HG02885 (cell line): ENCODE results near the gene POPDC2.
"Not testable (repeated sequence)": the region's sequence is repeated elsewhere in the genome, so short reads cannot be mapped to it uniquely, and the experiment has no call there.

Experiments used
- ATAC-seq: cut with Tn5 transposase; IDR thresholded peaks from one replicate; pipeline ENCODE4 v1.9.1; 2021; ENCODE audit warnings: mild to moderate bottlenecking; ENCODE audit not compliant: unreplicated experiment, poor library complexity

Gene POPDC2, protein sequence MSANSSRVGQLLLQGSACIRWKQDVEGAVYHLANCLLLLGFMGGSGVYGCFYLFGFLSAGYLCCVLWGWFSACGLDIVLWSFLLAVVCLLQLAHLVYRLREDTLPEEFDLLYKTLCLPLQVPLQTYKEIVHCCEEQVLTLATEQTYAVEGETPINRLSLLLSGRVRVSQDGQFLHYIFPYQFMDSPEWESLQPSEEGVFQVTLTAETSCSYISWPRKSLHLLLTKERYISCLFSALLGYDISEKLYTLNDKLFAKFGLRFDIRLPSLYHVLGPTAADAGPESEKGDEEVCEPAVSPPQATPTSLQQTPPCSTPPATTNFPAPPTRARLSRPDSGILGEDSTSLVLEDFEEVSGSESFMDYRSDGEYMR

DNA sequence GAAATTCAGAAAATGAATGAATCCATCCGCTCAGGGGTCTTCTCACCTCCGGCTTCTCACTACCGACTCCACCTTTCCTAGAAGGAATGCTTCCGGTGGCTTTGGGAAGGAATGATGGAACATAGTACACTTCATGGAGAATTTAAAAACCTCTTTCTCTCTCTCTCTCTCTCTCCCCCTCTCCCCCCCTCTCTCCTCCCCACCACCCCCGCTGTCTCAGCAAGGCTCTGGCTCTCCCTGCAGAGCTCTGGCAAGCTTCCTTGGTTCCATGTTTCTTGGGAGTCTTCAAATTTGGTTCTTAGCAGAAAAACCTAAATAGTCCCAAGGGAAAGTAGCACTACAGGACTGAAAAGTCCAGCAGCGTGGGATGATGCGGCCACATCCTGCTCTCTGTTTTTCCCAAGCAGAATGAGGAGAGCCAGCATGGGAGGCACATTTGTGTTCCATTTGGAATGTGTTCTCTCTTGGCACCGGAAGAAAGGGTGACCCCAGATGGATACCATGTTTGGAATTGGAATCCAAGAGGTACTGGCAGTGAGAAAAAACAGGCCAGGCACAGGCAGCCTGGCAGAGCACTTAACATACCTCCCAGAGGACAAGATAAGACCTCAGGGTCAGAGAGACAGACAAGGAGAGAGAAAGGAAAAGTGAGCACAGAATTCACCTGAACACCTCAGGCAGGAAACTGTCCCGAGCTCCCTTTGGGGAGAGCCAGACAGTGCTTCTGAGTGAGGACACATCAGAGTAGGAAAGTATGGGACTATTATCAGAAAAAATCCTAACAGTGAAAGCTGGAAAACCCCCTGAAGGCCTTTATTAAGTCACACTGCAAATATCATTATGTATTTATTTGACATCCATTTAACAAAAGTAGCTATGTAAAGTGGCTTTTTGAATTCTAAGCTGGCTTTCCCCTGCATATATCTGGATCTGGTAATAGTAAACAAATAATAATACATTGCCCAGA lies at the start of gene POPDC2:
Gene POPDC2, minus strand, starts transcription at position 116 of the 967 bp plus-strand sequence. CDS start 166 bp downstream, outside the sequence.
- no peak for ATAC-seq

- no peak for ATAC-seq
Measured at GRCh38 chr3:119703820-119704531, 43.6 kb upstream of the POPDC2 start.

- ATAC-seq, result peak; percentile 93
Measured at GRCh38 chr3:119702530-119703527, 42.4 kb upstream of the POPDC2 start, which contains the start of gene CFAP91. CFAP91 (plus strand) TSS chr3:119703022; CDS start chr3:119703099, 77 bp downstream.

DNA sequence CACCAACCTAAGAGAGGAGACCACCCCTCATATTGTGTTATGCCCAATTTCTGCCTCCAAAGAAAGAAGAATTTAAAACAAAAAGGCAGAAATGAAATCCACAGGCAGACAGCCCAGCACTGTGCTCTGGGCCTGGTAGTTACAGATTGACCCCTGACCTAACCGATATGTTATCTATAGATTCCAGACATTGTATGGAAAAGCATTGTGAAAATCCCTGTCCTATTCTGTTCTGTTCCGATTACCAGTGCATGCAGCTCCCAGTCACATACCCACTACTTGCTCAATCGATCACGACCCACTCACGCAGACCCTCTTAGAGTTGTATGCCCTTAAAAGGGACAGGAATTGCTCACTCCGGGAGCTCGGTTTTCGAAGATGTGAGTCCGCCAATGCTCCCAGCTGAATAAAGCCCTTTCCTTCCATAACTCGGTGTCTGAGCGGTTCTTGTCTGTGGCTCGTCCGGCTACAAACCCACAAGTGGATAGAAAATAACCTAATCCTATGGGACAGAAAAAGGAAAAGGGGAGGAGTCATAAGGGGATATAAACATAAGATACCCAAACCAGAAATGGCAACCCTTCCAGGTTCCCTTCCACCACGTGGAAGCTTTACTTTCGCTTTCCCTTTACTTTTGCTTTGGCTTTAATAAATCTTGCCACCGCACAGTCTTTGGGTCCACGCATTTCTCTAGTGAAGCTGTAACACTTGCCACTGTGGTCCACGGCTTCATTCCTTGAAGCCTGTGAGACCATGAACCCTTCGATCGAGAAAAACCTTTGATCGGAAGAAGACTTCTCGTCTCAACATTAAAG lies 40.7 kb upstream of the POPDC2 start:
- ATAC-seq, result peak; percentile 3

DNA sequence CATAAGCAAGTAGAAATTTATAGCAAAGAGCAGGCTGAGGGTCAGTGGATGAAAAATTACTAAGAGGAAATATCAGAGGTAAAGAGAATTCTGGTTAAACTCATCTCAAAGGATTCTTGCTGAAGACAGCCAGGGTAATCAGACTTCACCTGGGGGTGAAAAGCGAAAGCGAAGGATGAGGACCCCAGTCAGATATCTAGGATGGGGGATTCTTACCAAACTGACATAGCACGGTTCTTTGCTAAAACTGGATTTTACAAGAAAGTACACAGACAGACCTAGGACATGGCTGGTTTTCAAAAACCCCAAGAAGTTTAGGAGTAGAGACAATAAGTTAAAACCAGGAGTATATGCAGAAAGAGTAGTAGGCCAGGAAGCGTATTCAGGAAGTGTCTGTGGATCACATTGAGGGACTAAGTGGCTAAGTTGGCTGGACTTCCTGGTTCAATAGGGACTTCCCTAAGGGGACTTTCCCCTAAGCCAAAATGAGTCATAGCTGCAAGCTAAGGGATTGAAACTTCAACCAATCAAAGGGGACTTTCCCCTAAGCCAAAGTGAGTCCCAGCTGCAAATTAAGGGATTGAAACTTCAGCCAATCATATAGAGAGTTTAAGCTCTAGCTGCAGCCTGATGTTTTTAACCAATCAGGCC lies 40.0 kb upstream of the POPDC2 start:
- peak; percentile 36 for ATAC-seq

- peak; percentile 56 for ATAC-seq
Measured at GRCh38 chr3:119697394-119697793, 37.0 kb upstream of the POPDC2 start.

GRCh38 chr3:119695480-119695879 lies 35.1 kb upstream of the POPDC2 start:
- no peak for ATAC-seq

- ATAC-seq, result no peak
Measured at GRCh38 chr3:119690043-119690656, 29.8 kb upstream of the POPDC2 start.

GRCh38 chr3:119683421-119683820 lies 23.0 kb upstream of the POPDC2 start:
- ATAC-seq, result no peak

GRCh38 chr3:119681279-119681678 lies 20.9 kb upstream of the POPDC2 start:
- no peak for ATAC-seq

- ATAC-seq, result no peak
Measured at GRCh38 chr3:119679874-119680273, 19.5 kb upstream of the POPDC2 start.

- ATAC-seq, result not testable (repeated sequence)
Measured at GRCh38 chr3:119678209-119678608, 17.8 kb upstream of the POPDC2 start.

GRCh38 chr3:119677641-119677934 lies 17.2 kb upstream of the POPDC2 start:
- no peak for ATAC-seq

- peak; percentile 87 for ATAC-seq
Measured at GRCh38 chr3:119676771-119677640, 16.6 kb upstream of the POPDC2 start, which contains the start of gene COX17. COX17 (minus strand) TSS chr3:119677406; CDS start chr3:119677310, 96 bp downstream.

DNA sequence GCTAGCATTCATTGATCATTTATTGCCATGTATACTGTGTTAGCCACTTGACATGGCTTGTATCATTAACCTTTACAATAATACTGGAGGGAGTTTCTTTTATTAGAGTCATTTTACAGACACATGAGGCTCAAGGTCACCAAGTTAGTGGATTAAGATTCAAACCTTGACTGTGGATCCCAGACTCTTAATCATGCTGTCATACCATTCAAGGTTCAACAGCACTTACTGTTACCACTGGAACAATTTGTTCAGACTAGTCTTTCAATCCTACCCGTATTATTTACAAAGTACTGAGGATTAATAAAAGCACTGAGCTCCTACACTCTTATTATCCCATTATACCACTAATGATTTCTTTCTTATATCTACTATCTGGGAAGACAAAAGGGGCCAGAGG lies 15.6 kb upstream of the POPDC2 start:
- no peak for ATAC-seq

- ATAC-seq, result no peak
Measured at GRCh38 chr3:119675188-119675874, 14.9 kb upstream of the POPDC2 start.
